ENCODE measurements around the gene SUFU.

GRCh38 chr10:102504179-102504975 lies 605 bp downstream of the SUFU start:
- TF ChIP-seq CTCF (IDR thresholded peaks at IDR 0.05): no peak
- no peak for TF ChIP-seq POLR2A (IDR thresholded peaks at IDR 0.05)
